Astrocyte (in vitro differentiated cells and primary cell): ENCODE measurements around the gene SLC29A3. TPM values are rescaled to one million over a fixed set of nuclear protein-coding genes. Genes with fewer than 3 reads are reported as not detected.

Source experiments
- DNase-seq: peaks from one replicate; pipeline ENCODE4 v3.0.0-alpha.2; 2010; ENCODE audit warnings: low read depth
- FAIRE-seq: peaks from 2 replicates; lab custom pipeline; 2011; peaks lifted over from hg19 to GRCh38; lab: Jason Lieb, UNC
- H2AFZ ChIP-seq: 2 replicates; pipeline ENCODE4 v1.6.0; 2012; ENCODE audit warnings: low read depth, low read length, inconsistent platforms
- H3K27ac ChIP-seq: 2 replicates; pipeline ENCODE4 v1.5.1; 2011; ENCODE audit warnings: low read depth, low read length, inconsistent platforms
- H3K27me3 ChIP-seq: 2 replicates; pipeline ENCODE4 v1.6.0; 2011; ENCODE audit warnings: low read length, inconsistent platforms; ENCODE audit not compliant: insufficient read depth
- H3K36me3 ChIP-seq: 2 replicates; pipeline ENCODE4 v1.5.1; 2011; ENCODE audit warnings: low read length, inconsistent platforms; ENCODE audit not compliant: insufficient read depth
- H3K4me1 ChIP-seq: 2 replicates; pipeline ENCODE4 v1.5.1; 2011; ENCODE audit warnings: low read length, inconsistent platforms; ENCODE audit not compliant: insufficient read depth
- H3K4me2 ChIP-seq: 2 replicates; pipeline ENCODE4 v1.6.0; 2012; ENCODE audit warnings: low read length, inconsistent platforms
- H3K4me3 ChIP-seq: 2 replicates; pipeline ENCODE4 v1.5.1; 2011; ENCODE audit warnings: low read depth, mild to moderate bottlenecking, low read length, inconsistent platforms; ENCODE audit not compliant: insufficient read depth
- H3K79me2 ChIP-seq: 2 replicates; pipeline ENCODE4 v1.6.0; 2012; ENCODE audit warnings: mild to moderate bottlenecking, low read length, inconsistent platforms; ENCODE audit not compliant: insufficient read depth
- H3K9ac ChIP-seq: 2 replicates; pipeline ENCODE4 v1.6.0; 2012; ENCODE audit warnings: mild to moderate bottlenecking, low read length, inconsistent platforms
- H3K9me3 ChIP-seq: 2 replicates; pipeline ENCODE4 v1.5.1; 2012; ENCODE audit warnings: low read depth, mild to moderate bottlenecking, low read length, inconsistent platforms; ENCODE audit not compliant: insufficient read depth
- H4K20me1 ChIP-seq: 2 replicates; pipeline ENCODE4 v1.6.0; 2012; ENCODE audit warnings: low read length, inconsistent platforms; ENCODE audit not compliant: insufficient read depth
- H3K27ac Mint-ChIP-seq: one replicate; pipeline ENCODE4 v1.8.0; 2021; ENCODE audit warnings: mild to moderate bottlenecking, mixed read lengths; ENCODE audit not compliant: unreplicated experiment
- H3K27me3 Mint-ChIP-seq: one replicate; pipeline ENCODE4 v1.8.0; 2021; ENCODE audit warnings: low read depth, mixed read lengths; ENCODE audit not compliant: unreplicated experiment
- H3K36me3 Mint-ChIP-seq: one replicate; pipeline ENCODE4 v1.8.0; 2021; ENCODE audit warnings: low read depth, mixed read lengths; ENCODE audit not compliant: unreplicated experiment
- H3K4me1 Mint-ChIP-seq: one replicate; pipeline ENCODE4 v1.8.0; 2021; ENCODE audit warnings: low read depth, mixed read lengths; ENCODE audit not compliant: unreplicated experiment
- H3K4me3 Mint-ChIP-seq: one replicate; pipeline ENCODE4 v1.8.0; 2021; ENCODE audit warnings: mild to moderate bottlenecking, moderate library complexity, mixed read lengths; ENCODE audit not compliant: unreplicated experiment
- H3K9me3 Mint-ChIP-seq: one replicate; pipeline ENCODE4 v1.8.0; 2021; ENCODE audit warnings: mild to moderate bottlenecking, mixed read lengths; ENCODE audit not compliant: unreplicated experiment
- CTCF ChIP-seq: IDR thresholded peaks from 2 replicates; pipeline ENCODE4 v1.5.1; 2011; ENCODE audit warnings: low read depth, mild to moderate bottlenecking, inconsistent platforms, low read length, moderate library complexity; ENCODE audit not compliant: insufficient read depth
- EZH2 ChIP-seq: IDR thresholded peaks from 2 replicates; pipeline ENCODE4 v1.6.1; 2012; ENCODE audit warnings: mild to moderate bottlenecking, low read length, inconsistent platforms; ENCODE audit not compliant: insufficient read depth
- total RNA-seq: library from RNA; stranded (reverse); gene quantifications from 2 replicates; pipeline ENCODE4 v1.2.1, GENCODE V29; 2021

SLC29A3 gene
- total RNA-seq, 1 donor from 2014 or later, result 3.4 TPM

- FAIRE-seq (no peak), DNase-seq (no peak)
- no peaks in the 10 kb centered on the region for H3K9me3 ChIP-seq
- no peaks in the 10 kb centered on the region for H4K20me1 ChIP-seq
- Mint-ChIP-seq H3K4me1 (peaks cover 4% of the 10 kb centered on the region), H3K9me3 (no peaks in the 10 kb centered on the region), H3K4me3 (no peak overlapping the region), H3K36me3 (peaks cover under 1% of the 10 kb centered on the region), H3K27me3 (peaks cover 37% of the 10 kb centered on the region), H3K27ac (no peak overlapping the region)
- peaks cover 12% of the 10 kb centered on the region for H3K4me1 ChIP-seq
- no peaks in the 10 kb centered on the region for H3K27me3 ChIP-seq
- H3K36me3 ChIP-seq, result no peaks in the 10 kb centered on the region
- H3K4me3 ChIP-seq, result no peak overlapping the region
- TF ChIP-seq EZH2, result no peak
- no peak for TF ChIP-seq CTCF
- no peaks in the 10 kb centered on the region for H3K79me2 ChIP-seq
- H3K9ac ChIP-seq, result no peak overlapping the region
- no peak overlapping the region for H3K27ac ChIP-seq
- H2AFZ ChIP-seq, result no peak overlapping the region
- H3K4me2 ChIP-seq, result no peak overlapping the region
Measured at GRCh38 chr10:71317739-71318138, 1.3 kb upstream of the SLC29A3 start.

- H3K27me3 Mint-ChIP-seq, result peaks cover 26% of the 10 kb centered on the region
- TF ChIP-seq CTCF, result no peak
- TF ChIP-seq EZH2, result no peak
- no peak for FAIRE-seq
- H3K9me3 Mint-ChIP-seq, result no peaks in the 10 kb centered on the region
- Histone ChIP-seq H4K20me1 (no peaks in the 10 kb centered on the region), H3K36me3 (no peaks in the 10 kb centered on the region), H3K9ac (peak overlapping the region; percentile 88), H3K27me3 (no peaks in the 10 kb centered on the region), H3K79me2 (no peaks in the 10 kb centered on the region), H3K4me3 (peak overlapping the region; percentile 75), H3K4me1 (peaks cover 5% of the 10 kb centered on the region), H2AFZ (peak overlapping the region; percentile 96), H3K9me3 (no peaks in the 10 kb centered on the region), H3K4me2 (peak overlapping the region; percentile 97), H3K27ac (no peak overlapping the region)
- peak overlapping the region; percentile 93 for H3K4me3 Mint-ChIP-seq
- H3K36me3 Mint-ChIP-seq, result peaks cover 9% of the 10 kb centered on the region
- no peak overlapping the region for H3K27ac Mint-ChIP-seq
- peaks cover 4% of the 10 kb centered on the region for H3K4me1 Mint-ChIP-seq
- DNase-seq, result no peak
Measured at GRCh38 chr10:71319800-71320392, 837 bp downstream of the SLC29A3 start.

GRCh38 chr10:71320592-71320991 is 1.5 kb downstream of the SLC29A3 start:
- FAIRE-seq (no peak), DNase-seq (no peak)
- TF ChIP-seq EZH2 (no peak), CTCF (no peak)
- H3K27me3 Mint-ChIP-seq, result peaks cover 25% of the 10 kb centered on the region
- Histone ChIP-seq H3K4me3 (no peak overlapping the region), H3K4me2 (no peak overlapping the region), H3K36me3 (no peaks in the 10 kb centered on the region), H3K4me1 (peaks cover 5% of the 10 kb centered on the region), H3K27me3 (no peaks in the 10 kb centered on the region), H4K20me1 (no peaks in the 10 kb centered on the region), H3K27ac (no peak overlapping the region), H2AFZ (no peak overlapping the region), H3K79me2 (no peaks in the 10 kb centered on the region), H3K9me3 (no peaks in the 10 kb centered on the region), H3K9ac (no peak overlapping the region)
- peaks cover 4% of the 10 kb centered on the region for H3K4me1 Mint-ChIP-seq
- peaks cover 9% of the 10 kb centered on the region for H3K36me3 Mint-ChIP-seq
- no peaks in the 10 kb centered on the region for H3K9me3 Mint-ChIP-seq
- no peak overlapping the region for H3K27ac Mint-ChIP-seq
- H3K4me3 Mint-ChIP-seq, result peak overlapping the region; percentile 8
